Stimulated activated CD4-positive, alpha-beta T cell treated with anti-CD3 and anti-CD28 coated beads, Interleukin-1b, Interleukin-23, amount 100 ng/mL, for 4 hours (primary cell): Measurements from ENCODE around the gene PLA2G4C.

ENCODE experiments used
- DNase-seq, 2 donors: peaks; one replicate each; pipeline ENCODE4 v3.0.0-alpha.2; 2020; ENCODE audit warnings: low read depth in 2 of 2

PLA2G4C gene

GRCh38 chr19:48110350-48110966, at the start of gene PLA2G4C:
PLA2G4C (minus strand) TSS chr19:48110817; CDS start chr19:48106529, 4,288 bp downstream.
- DNase-seq, result peak; percentile 78 to 85

- DNase-seq, result no peak
Measured at GRCh38 chr19:48158210-48158790, 47.7 kb upstream of the PLA2G4C start.

GRCh38 chr19:48154003-48154402, 43.4 kb upstream of the PLA2G4C start:
- no peak for DNase-seq

DNA sequence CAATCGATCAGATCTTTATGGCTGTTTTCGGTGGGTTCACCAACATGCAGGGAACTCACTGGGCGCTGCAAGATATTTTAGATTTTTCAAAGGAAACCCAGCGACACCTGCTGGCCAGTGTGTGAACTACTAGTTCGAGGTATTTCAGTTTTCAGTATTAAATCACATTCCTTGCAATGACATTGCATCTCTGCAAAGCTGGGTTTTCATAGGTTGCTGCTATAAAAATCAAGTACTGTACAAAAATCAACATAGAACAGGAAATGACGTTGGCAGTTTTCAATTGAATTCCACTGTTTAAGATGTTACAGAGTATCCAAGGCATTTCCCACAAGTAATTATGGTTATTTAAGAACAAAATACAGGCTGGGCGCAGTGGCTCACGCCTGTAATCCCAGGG, 41.9 kb upstream of the PLA2G4C start:
- peak; percentile 60 to 73 for DNase-seq

GRCh38 chr19:48149430-48149829, 38.8 kb upstream of the PLA2G4C start:
- DNase-seq, result no peak

DNA sequence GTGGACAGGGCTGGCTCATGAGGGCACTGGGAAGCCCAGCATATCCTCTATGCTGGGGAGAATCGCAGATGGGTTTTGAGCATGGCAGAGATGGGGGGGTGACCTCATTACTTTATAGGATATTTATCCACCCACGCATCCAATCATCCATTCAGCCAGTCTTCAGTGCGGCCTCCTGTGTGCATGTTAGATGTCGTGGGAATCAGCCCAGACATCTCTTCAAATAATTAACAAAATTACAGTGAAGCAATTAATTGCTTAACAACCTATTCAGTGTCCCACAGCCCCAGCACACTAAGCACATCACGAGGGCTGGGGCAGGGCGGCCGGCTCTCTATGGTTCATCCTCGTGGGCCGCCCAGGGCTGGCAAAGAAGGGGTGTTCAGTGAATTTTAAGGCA, 38.0 kb upstream of the PLA2G4C start:
- DNase-seq, result no peak

DNA sequence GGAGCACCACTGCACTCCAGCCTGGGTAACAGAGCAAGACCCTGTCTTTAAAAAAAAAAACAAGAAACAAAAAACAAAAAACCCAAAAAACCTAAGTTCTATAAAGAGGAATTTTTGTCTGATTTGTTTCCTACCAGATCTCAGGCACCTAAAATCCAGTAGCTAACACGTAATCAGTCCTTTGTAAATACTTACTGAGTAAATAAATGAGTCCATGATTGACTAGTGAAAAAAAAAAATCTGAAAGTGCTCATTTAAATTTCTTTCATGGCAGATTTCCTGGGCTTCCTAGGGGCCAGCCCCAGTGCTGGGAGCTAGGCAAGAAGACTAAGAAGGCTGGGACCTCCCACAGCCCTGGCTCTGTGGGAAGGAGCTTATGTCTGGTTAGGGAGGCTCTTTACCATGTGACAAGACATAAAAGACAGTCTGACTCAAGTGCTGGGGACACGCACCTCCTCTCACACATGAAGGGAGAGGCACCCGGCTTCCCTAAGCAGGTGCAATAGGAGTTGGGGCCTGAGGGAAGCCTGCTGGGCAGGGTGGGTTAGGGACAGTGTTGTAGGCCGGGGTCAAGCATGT, 37.1 kb upstream of the PLA2G4C start:
- DNase-seq, result no peak

DNA sequence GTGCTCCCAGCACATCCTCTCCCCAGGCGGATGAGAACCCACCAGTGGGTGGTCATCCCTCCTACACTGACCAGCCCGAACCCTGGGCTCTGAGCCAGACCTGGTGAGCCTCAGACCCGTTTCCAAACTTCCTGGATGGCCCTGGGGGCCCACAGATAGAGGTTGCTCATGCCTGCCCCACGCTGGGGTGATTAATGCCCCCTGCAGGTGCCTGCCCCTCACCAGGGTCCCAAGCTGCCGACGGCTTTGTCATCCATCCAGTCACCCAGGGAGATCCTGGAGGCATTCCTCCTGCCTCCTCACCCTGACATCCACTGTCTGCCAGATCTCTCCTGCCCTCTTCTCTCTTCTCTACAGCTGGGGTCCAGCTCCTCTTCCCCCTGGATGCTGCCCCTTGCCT, 28.4 kb upstream of the PLA2G4C start:
- no peak for DNase-seq

DNA sequence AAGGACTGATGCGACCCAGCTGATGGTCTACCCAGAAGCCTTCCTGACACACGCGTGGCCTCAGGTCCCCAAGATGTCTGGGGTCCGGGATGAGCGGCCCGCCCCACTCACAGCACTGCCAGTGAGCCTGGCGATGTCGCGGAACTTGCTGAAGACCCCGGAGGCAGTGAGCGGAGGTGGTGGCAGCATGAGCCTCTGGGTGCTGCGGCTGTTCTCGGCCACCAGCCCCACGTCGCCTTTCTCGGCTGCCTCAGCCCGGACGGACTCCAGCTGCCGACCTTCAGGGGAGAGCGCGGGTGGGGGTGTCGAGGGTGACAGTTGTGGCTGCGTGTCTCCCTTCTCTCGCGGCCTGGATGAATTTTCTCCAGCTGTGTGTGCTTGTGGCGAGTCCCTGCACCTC, 26.8 kb upstream of the PLA2G4C start:
- no peak for DNase-seq

- DNase-seq, result no peak
Measured at GRCh38 chr19:48136547-48136946, 25.9 kb upstream of the PLA2G4C start.

- DNase-seq, result peak in 1 of 2 donors; percentile 17
Measured at GRCh38 chr19:48135411-48135810, 24.8 kb upstream of the PLA2G4C start.

DNA sequence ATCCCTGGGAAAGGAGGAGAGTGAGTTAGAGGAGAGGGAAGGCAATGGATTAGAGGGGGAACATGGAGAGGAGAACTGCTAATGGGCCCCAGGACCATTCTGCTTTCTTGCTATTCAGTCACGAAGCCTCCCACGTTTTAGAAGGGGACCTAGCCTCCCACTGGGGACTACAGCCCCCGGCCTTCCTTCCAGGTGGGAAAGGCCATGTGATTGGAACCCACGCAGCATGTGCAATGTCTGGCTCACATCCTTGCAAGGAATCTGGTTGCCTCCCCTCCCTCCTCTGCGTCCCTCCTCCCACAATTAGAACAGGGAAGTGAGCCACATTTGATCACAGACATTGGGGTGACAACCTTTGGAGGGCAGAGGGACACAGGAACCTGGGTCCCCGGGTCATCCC, 22.5 kb upstream of the PLA2G4C start:
- DNase-seq, result no peak

DNA sequence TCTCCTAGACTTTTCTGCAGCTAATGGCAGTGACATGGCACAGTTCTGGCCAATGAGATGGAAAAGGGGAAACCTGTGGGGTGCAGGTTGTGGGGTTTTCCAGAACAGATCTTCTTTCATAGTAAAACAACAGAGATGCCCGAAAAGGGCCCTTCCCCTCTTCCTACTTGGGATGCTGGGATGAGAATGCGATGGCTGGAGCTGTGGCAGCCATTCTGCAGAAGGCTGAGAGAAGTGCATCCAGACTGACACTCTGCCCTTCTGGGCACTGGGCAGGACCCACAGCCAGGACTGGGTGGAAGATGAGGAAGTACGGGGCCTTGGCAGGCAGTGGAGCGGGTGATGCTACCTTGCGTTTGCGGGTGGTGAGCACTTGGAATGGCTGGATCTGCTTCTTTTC, 16.9 kb upstream of the PLA2G4C start:
- no peak for DNase-seq

DNA sequence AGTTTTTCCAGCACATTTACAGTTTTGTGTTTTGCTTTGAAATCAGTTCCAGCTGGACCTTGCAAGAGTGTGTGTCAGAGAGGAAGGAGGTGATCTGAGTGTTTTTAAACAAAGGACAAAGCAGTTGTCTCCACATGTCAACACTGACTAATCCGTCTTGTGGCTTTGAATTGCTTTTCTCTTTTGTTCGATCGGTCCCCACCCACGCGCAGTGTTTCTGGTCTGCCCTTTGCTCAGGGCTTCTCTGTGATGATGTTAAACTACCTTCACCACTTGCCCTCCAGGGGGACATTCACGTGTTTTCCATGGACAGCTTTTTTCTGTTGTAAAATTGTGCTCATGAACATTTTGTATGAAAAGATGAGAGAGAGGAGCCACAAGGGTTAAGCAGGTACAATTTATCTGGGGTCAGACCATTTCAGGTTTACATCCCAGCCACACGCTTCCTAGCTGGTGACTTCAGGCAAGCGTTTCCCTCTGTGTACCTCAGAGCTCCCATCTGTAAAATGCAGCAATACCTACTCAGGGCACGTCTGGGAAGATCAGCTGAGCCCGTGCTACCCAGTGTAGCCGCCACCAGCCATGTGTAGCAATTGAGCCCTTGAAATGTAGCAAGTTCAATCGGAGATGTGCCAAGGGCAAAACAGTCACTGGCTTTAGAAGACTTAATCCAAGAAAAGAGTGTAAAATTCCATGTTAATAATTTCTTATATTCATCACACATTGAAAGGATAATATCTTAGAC, 13.5 kb upstream of the PLA2G4C start:
- DNase-seq, result no peak

- no peak for DNase-seq
Measured at GRCh38 chr19:48122421-48122820, 11.8 kb upstream of the PLA2G4C start.

DNA sequence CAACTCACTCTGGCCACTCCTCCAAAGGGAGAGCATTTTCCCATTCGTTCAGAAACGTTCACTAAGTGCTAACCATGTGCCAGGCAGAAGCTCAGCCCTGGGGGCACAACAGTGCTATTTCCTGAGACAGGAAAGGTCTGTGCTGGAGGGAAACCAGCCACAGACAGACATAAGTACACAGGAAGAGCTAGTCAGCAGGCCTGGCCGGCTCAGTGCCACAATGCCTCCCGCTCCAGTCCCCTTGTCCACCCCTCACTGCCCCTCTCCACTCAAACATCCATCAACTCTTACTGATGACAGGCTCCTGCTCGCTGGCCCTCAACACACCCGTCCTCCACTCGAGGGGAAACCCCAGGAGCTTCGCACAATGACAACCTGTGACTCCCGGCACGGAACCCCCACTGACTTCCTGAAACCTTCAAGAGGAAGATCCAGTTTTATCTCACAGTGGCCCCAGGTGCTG, 11.3 kb upstream of the PLA2G4C start:
- DNase-seq, result no peak

- no peak for DNase-seq
Measured at GRCh38 chr19:48121066-48121465, 10.4 kb upstream of the PLA2G4C start.

DNA sequence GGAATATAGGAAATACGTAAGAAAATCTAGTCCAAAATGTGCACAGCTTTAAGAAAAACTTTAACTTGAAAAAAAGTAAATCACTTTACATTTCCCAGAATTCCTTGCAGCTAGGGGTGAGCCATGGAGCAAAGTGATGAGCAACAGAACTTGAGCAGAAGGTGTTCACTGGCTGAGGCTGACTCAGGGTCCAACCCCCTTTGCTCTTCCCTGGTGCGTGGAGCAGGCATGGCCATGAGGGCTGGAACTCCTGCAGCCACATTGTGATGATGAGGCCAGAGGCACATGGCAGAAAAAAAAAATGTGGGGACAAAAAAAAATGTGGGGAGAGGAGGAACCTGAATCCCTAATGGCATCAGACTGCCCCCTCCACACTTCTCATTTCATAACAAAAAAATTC, 9.9 kb upstream of the PLA2G4C start:
- DNase-seq, result no peak

DNA sequence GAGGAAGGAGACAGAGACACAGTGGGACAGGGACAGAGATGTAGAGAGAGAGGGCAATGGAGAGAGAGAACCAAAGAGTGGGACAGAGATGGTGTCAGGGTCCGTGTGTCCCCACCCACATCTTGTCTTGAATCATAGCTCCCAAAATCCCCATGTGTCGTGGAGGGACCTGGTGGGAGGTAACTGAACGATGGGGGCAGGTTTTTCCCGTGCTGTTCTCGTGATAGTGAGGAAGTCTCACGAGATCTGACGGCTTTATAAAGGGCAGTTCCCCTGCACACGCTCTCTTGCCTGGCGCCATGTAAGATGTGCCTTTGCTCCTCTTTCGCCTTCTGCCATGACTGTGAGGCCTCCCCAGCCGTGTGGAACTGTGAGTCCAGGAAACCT, 7.5 kb upstream of the PLA2G4C start:
- DNase-seq, result no peak

DNA sequence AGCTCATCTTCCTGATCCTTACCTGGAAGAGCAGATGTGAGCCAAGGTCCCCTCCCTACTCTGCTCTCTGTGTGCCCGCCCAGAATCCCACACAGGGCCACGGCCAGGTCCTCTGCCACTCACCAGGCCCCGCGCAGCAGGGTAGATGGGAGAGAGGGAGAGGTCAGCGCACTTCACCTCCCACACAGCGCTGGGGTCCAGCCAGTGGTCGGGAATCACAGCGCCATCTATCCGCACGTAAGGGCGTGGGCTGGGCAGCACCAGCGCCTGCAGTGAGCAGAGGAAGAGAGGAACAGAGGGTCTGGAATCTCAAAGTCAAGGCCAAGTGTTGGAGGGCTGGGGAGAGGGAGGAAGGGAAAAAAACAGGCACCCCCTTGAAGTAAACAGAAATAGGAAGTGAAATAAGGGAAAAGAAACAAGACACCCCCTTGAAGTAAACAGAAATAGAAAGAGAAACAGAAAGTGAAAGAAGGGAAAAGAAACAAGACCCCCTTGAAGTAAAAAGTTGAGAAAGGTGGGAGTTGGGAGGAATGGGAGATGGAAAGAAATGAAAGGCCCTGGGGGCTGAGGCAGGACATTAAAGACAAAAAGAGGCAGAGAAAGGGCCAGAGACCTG, 7.0 kb upstream of the PLA2G4C start:
- DNase-seq, result no peak

DNA sequence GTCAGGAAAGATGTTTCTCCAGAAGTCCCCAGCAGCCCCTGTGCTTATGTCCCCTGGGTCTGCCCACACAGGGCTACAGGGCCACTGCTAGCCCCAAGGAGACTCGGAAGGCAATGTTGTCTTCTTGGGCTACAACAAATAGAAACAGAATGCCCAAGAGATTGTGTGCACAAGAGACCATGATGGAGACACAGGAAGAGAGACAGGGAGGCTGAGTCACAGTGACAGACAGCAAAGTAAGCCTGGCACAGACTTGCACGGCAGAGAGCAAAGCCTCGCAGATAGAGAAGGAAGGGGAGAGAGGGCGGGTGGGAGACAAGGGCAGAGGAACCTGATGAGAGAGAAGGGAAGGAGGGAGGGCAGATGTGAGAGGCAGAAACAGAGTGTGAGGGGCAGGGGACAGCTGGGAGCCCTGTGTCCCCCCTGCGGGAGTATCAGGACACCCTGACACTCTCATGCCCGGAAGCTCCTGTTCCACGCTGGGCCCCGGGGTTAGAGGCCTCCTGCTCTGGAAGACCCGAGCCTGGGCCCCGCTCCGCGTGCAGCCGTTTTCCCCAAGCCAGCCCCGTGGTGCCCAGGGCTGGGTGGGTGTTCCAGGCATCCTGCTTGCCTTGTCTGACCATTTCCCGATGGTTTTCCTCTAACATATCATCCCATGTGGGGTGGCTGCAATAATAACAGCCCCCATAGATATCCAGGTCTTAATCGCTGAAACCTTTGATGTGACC, 2.7 kb upstream of the PLA2G4C start:
- no peak for DNase-seq

GRCh38 chr19:48111280-48111679, 663 bp upstream of the PLA2G4C start:
- DNase-seq, result no peak
